CD4-positive, CD25-positive, alpha-beta regulatory T cell (primary cell): ENCODE results near the gene TTC24. TPM values are rescaled to one million over a fixed set of nuclear protein-coding genes. Genes with fewer than 3 reads are reported as not detected.
"Not testable (repeated sequence)": the region's sequence is repeated elsewhere in the genome, so short reads cannot be mapped to it uniquely, and the experiment has no call there.

Experiments
- ATAC-seq, 2 donors: fragments of 150-1000 bp; cut with Tn5 transposase; one replicate each; pipeline ENCODE4 v1.10.0; 2021; ENCODE audit warnings: low read depth in 2 of 2, moderate number of reproducible peaks in 2 of 2, moderate library complexity in 1 of 2
- DNase-seq, 3 donors: peaks; one replicate each; pipeline versions ENCODE4 v3.0.0 to v3.0.0-alpha.2; 2012 to 2022; ENCODE audit warnings: mixed read lengths in 1 of 3
- H3K27ac ChIP-seq: one replicate; pipeline ENCODE4 v1.7.0; 2013; ENCODE audit warnings: mild to moderate bottlenecking, low read length; ENCODE audit not compliant: insufficient read depth, poor library complexity, severe bottlenecking
- H3K27me3 ChIP-seq: one replicate; pipeline ENCODE4 v1.7.0; 2013; ENCODE audit warnings: low read length; ENCODE audit not compliant: control insufficient read depth, insufficient read depth
- H3K36me3 ChIP-seq: one replicate; pipeline ENCODE4 v1.7.0; 2013; ENCODE audit warnings: mild to moderate bottlenecking, low read length, moderate library complexity; ENCODE audit not compliant: control insufficient read depth, insufficient read depth
- H3K4me1 ChIP-seq: 2 replicates; pipeline ENCODE4 v1.7.0; 2013; ENCODE audit warnings: mild to moderate bottlenecking, low read length; ENCODE audit not compliant: insufficient read depth, control insufficient read depth, poor library complexity, severe bottlenecking
- H3K4me3 ChIP-seq: one replicate; pipeline ENCODE4 v1.7.0; 2013; ENCODE audit warnings: low read depth, mild to moderate bottlenecking, low read length, moderate library complexity
- H3K9me3 ChIP-seq, 2 experiments: 1 replicate in 1 of 2; 2 replicates in 1 of 2; pipeline ENCODE4 v1.7.0; 2013; ENCODE audit warnings: low read length in 2 of 2, mild to moderate bottlenecking in 1 of 2, moderate library complexity in 1 of 2; ENCODE audit not compliant: control insufficient read depth in 2 of 2
- H3K27ac Mint-ChIP-seq, 3 donors: one replicate each; pipeline ENCODE4 v1.8.0; 2020 to 2022; ENCODE audit warnings: mild to moderate bottlenecking in 3 of 3, mixed read lengths in 3 of 3, moderate library complexity in 2 of 3
- H3K27me3 Mint-ChIP-seq: one replicate; pipeline ENCODE4 v1.8.0; 2022; ENCODE audit warnings: mild to moderate bottlenecking, mixed read lengths
- H3K36me3 Mint-ChIP-seq: one replicate; pipeline ENCODE4 v1.8.0; 2020; ENCODE audit warnings: mixed read lengths
- H3K4me1 Mint-ChIP-seq, 4 donors: one replicate each; pipeline ENCODE4 v1.8.0; 2020 to 2022; ENCODE audit warnings: mixed read lengths in 4 of 4, mild to moderate bottlenecking in 1 of 4
- H3K4me3 Mint-ChIP-seq, 4 donors: one replicate each; pipeline ENCODE4 v1.8.0; 2020 to 2022; ENCODE audit warnings: mild to moderate bottlenecking in 4 of 4, mixed read lengths in 4 of 4, moderate library complexity in 3 of 4
- H3K9me3 Mint-ChIP-seq, 7 donors: one replicate each; pipeline ENCODE4 v1.8.0; 2020 to 2022; ENCODE audit warnings: mixed read lengths in 7 of 7, mild to moderate bottlenecking in 3 of 7, moderate library complexity in 2 of 7
- polyA plus RNA-seq, 4 donors: library from polyadenylated mRNA; unstranded; fragments of 300-500 nt; fragmentation: Illumina TruSeq; gene quantifications; one replicate each; pipeline ENCODE4 v1.2.3, GENCODE V29; 2021
- total RNA-seq: library from RNA; stranded (reverse); gene quantifications from one replicate; pipeline ENCODE4 v1.2.3, GENCODE V29; 2022

TTC24 gene
- total and polyA plus RNA-seq, 5 donors from 2014 or later = 0.34 to 2.3 (median 0.50) TPM; not detected in 1

DNA sequence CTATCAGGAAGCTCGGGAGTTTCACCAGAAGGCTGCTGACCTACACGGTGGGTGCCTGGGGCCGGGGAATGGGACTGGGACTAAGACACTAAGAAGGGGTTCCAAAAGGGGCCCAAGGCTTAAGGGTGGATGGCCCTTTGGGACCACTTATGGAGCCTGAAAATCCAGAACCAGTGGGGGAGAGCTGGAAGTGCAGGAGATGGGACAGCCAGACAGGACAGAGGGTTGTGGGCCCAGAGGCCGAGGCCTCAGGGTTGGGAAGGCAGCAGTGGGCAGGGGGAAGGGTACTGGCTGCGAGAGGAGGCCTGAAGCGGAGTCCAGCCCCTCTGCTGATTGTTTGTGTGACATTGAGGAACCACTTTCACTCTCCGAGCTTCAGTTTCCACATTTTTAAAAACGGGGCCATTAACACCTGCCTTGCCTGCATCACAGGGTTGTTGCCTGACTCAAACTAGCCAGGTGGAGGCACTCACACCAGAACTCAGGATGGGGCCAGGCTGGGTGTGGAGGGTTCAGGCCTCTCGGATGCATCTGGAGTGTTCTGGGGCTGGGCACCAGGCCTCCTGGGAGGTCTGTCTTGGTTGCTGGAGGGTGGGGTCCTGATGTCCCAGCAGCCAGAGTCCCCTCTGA, 3.0 kb downstream of the TTC24 start:
- DNase-seq (peak in 1 of 3 donors; percentile 37), ATAC-seq (no peak)
- Mint-ChIP-seq H3K27ac (peak overlapping the region; percentile 88 to 93 (median 89)), H3K36me3 (no peaks in the 10 kb centered on the region), H3K27me3 (no peaks in the 10 kb centered on the region), H3K4me3 (peak overlapping the region; percentile 57 to 88 (median 77)), H3K9me3 (no peaks in the 10 kb centered on the region), H3K4me1 (peaks cover 2 to 12% (median 8%) of the 10 kb centered on the region in 4 donors)
- no peaks in the 10 kb centered on the region for H3K27me3 ChIP-seq
- H3K9me3 ChIP-seq = no peaks in the 10 kb centered on the region
- H3K4me3 ChIP-seq = no peak overlapping the region
- no peaks in the 10 kb centered on the region for H3K36me3 ChIP-seq
- no peak overlapping the region for H3K27ac ChIP-seq
- peaks cover 5% of the 10 kb centered on the region for H3K4me1 ChIP-seq

DNA sequence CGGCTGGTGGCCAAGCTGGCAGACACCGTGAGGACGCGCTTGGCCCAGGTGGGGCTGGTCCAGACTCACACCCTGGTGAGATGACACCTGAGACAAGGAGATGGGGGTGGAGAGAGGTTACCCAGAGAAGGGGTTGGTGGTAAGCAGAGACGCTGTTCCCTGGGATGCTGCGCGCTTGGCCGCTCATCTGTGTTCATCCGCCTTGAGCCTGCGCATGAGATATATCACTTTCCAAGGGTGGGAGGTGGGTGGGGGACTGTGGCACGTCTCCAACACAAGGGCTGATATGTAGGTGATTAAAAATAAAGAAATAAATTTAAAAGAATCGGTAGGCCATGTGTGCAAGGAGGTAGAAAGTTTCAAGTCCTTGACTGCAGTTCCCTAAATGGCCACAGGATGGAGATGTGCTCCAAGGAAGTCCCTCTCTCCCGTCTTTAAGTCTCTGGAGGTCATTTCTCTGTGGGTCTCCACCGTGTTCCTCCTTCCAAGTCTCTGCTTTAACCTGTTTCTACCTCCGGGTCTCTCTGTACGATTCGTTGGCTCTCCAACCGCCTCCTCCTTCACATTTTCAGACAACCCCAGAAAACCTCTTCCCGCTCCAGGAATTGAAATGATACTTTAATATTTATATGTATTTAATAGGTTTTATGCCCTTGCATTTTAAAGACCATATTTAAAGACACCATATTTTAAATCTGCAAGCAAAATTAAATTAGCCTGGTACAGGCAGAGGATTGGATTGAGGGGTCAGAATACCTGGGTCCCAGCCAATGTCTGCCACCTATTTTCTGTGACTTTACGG, 4.5 kb downstream of the TTC24 start:
- Mint-ChIP-seq H3K9me3 (no peaks in the 10 kb centered on the region), H3K4me3 (peak overlapping the region in 2 of 4 donors; percentile 7 to 79), H3K4me1 (peaks cover 2 to 12% (median 8%) of the 10 kb centered on the region in 4 donors), H3K36me3 (no peaks in the 10 kb centered on the region), H3K27me3 (no peaks in the 10 kb centered on the region), H3K27ac (peak overlapping the region in 2 of 3 donors; percentile 51 to 52)
- no peak overlapping the region for H3K4me3 ChIP-seq
- no peak overlapping the region for H3K27ac ChIP-seq
- H3K36me3 ChIP-seq = no peaks in the 10 kb centered on the region
- no peaks in the 10 kb centered on the region for H3K9me3 ChIP-seq
- peak; percentile 48 to 53 for ATAC-seq
- peak; percentile 61 to 89 (median 72) for DNase-seq
- H3K4me1 ChIP-seq = peaks cover 5% of the 10 kb centered on the region
- no peaks in the 10 kb centered on the region for H3K27me3 ChIP-seq

GRCh38 chr1:156584813-156585212, 5.3 kb downstream of the TTC24 start:
- no peak overlapping the region for H3K4me3 ChIP-seq
- peaks cover 2 to 12% (median 8%) of the 10 kb centered on the region in 4 donors for H3K4me1 Mint-ChIP-seq
- H3K4me1 ChIP-seq = peaks cover 5% of the 10 kb centered on the region
- H3K36me3 Mint-ChIP-seq = no peaks in the 10 kb centered on the region
- H3K27me3 Mint-ChIP-seq = no peaks in the 10 kb centered on the region
- H3K36me3 ChIP-seq = no peaks in the 10 kb centered on the region
- no peaks in the 10 kb centered on the region for H3K9me3 Mint-ChIP-seq
- ATAC-seq (no peak), DNase-seq (no peak)
- no peak overlapping the region for H3K4me3 Mint-ChIP-seq
- no peak overlapping the region for H3K27ac Mint-ChIP-seq
- no peaks in the 10 kb centered on the region for H3K27me3 ChIP-seq
- no peak overlapping the region for H3K27ac ChIP-seq
- H3K9me3 ChIP-seq = no peaks in the 10 kb centered on the region

DNA sequence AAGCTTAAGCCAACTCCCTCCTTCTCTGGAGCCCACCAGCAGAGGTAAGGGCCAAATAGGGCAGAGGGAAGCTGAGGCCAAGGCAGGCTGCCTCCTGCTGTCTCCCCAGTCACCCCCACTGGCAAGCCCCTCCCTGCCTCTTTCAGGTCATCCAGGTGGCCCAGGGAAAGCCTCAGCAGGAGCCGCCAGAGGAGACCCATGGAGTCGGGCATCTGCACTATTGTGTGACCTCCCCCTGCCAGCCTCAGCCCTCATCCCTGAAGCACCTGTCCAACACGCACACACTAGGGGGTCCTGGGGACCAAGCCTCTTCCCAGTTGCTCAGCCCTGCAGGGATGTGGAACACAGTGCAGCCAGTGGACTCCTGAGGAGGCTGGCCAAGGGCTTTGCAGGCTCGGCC, 6.8 kb downstream of the TTC24 start:
- Mint-ChIP-seq H3K9me3 (no peaks in the 10 kb centered on the region), H3K36me3 (no peaks in the 10 kb centered on the region), H3K27ac (no peak overlapping the region), H3K4me1 (peaks cover 5 to 21% (median 13%) of the 10 kb centered on the region in 4 donors), H3K27me3 (no peaks in the 10 kb centered on the region), H3K4me3 (no peak overlapping the region)
- DNase-seq (no peak), ATAC-seq (no peak)
- Histone ChIP-seq H3K27ac (no peak overlapping the region), H3K36me3 (no peaks in the 10 kb centered on the region), H3K27me3 (no peaks in the 10 kb centered on the region), H3K4me1 (peaks cover 8% of the 10 kb centered on the region), H3K4me3 (no peak overlapping the region), H3K9me3 (no peaks in the 10 kb centered on the region)

DNA sequence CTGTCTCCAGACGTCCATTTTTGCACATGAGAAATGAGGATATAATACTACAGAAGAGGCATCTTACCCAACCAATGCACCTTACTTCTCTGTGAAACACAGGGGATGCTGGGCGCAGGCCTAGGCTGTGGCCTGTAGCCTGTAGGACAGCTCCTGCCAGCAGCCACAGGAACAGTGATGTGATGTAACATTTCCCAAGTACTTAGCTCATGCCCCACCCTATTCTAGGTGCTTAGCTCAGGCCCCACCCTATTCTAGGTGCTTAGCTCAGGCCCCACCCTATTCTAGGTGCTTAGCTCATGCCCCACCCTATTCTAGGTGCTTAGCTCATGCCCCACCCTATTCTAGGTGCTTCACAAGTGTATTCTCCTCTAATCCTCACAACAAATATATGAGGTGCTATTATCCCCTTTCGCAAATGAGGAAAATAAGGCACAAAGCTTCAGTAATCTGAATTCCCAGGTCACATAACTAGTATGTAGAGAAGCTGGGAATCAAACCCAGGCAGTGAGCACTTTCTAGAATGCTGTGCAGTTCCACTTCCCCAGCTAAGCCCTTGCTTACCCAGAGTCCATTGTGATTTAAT, 7.5 kb downstream of the TTC24 start:
- no peak overlapping the region for H3K27ac ChIP-seq
- peak overlapping the region in 1 of 4 donors; percentile 40 for H3K4me3 Mint-ChIP-seq
- DNase-seq = no peak
- no peak overlapping the region for H3K4me3 ChIP-seq
- no peak for ATAC-seq
- peaks cover 5 to 20% (median 13%) of the 10 kb centered on the region in 4 donors for H3K4me1 Mint-ChIP-seq
- H3K27ac Mint-ChIP-seq = peak overlapping the region in 1 of 3 donors; percentile 48
- H3K27me3 Mint-ChIP-seq = no peaks in the 10 kb centered on the region
- H3K36me3 ChIP-seq = no peaks in the 10 kb centered on the region
- H3K27me3 ChIP-seq = no peaks in the 10 kb centered on the region
- no peaks in the 10 kb centered on the region for H3K9me3 ChIP-seq
- H3K9me3 Mint-ChIP-seq = no peaks in the 10 kb centered on the region
- H3K36me3 Mint-ChIP-seq = no peaks in the 10 kb centered on the region
- peaks cover 12% of the 10 kb centered on the region for H3K4me1 ChIP-seq

DNA sequence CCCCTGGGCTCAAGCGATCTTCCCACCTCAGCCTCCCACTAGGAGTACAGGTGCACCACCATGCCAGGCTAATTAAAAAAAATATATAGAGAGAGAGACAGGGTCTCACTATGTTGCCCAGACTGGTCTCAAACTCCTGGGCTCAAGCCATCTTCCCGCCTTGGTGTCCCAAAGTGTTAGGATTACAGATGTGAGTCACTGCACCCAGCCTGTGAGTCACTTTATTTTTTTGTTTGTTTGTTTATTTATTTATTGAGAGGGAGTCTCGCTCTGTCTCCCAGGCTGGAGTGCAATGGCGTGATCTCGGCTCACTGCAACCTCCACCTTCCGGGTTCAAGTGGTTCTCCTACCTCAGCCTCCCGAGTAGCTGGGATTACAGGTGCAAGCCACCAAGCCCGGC, 8.4 kb downstream of the TTC24 start:
- not testable (repeated sequence) for H3K36me3 Mint-ChIP-seq, H3K4me3 ChIP-seq, ATAC-seq, H3K27me3 Mint-ChIP-seq, DNase-seq, H3K9me3 ChIP-seq, H3K27me3 ChIP-seq, H3K27ac Mint-ChIP-seq, H3K27ac ChIP-seq, H3K36me3 ChIP-seq, H3K4me3 Mint-ChIP-seq, H3K9me3 Mint-ChIP-seq
- H3K4me1 Mint-ChIP-seq = peaks cover 5 to 22% (median 12%) of the 10 kb centered on the region in 4 donors
- H3K4me1 ChIP-seq = peaks cover 21% of the 10 kb centered on the region

- peaks cover 0 to 22% (median 8%) of the 10 kb centered on the region in 4 donors for H3K4me1 Mint-ChIP-seq
- no peaks in the 10 kb centered on the region for H3K9me3 Mint-ChIP-seq
- peaks cover 16% of the 10 kb centered on the region for H3K4me1 ChIP-seq
- no peak overlapping the region for H3K4me3 Mint-ChIP-seq
- H3K9me3 ChIP-seq = no peaks in the 10 kb centered on the region
- H3K27me3 Mint-ChIP-seq = no peaks in the 10 kb centered on the region
- H3K36me3 ChIP-seq = peaks cover 11% of the 10 kb centered on the region
- H3K27ac Mint-ChIP-seq = no peak overlapping the region
- ATAC-seq = no peak
- H3K27me3 ChIP-seq = no peaks in the 10 kb centered on the region
- no peak for DNase-seq
- H3K4me3 ChIP-seq = no peak overlapping the region
- H3K36me3 Mint-ChIP-seq = no peaks in the 10 kb centered on the region
- no peak overlapping the region for H3K27ac ChIP-seq
Measured at GRCh38 chr1:156589546-156589945, 10.0 kb downstream of the TTC24 start.
